Brain microvascular endothelial cell (primary cell): ENCODE data around the gene POR.

Experiments used
- DNase-seq: peaks from one replicate; pipeline ENCODE4 v3.0.0-alpha.2; 2020
- H3K27ac ChIP-seq: fragments of 250-450 bp; sonication (Bioruptor Pico); 2 replicates; pipeline ENCODE4 v1.5.1; 2020; ENCODE audit warnings: mild to moderate bottlenecking, moderate library complexity
- H3K27me3 ChIP-seq: fragments of 250-450 bp; sonication (Bioruptor Pico); replicated peaks from 2 replicates; pipeline ENCODE4 v1.5.1; 2020; ENCODE audit warnings: mild to moderate bottlenecking
- H3K36me3 ChIP-seq: fragments of 250-450 bp; sonication (Bioruptor Pico); replicated peaks from 2 replicates; pipeline ENCODE4 v1.5.1; 2020; ENCODE audit warnings: mild to moderate bottlenecking
- H3K4me3 ChIP-seq: 2 replicates; pipeline ENCODE4 v1.5.1; 2011; ENCODE audit warnings: low read depth, mild to moderate bottlenecking, control low read depth, low read length, moderate library complexity
- in situ Hi-C: cut with HindIII; loops from 2 replicates; pipeline ENCODE4 v1.10.0; 2017; ENCODE audit warnings: low sequenced_read_pairs, low pct_ligation_motif_present
- TF ChIP-seq, protein P1 (sequence below): IDR thresholded peaks from 2 replicates; pipeline ENCODE4 v1.5.1; 2011; ENCODE audit warnings: low read depth, mild to moderate bottlenecking, moderate library complexity, low read length, control low read depth, inconsistent platforms; ENCODE audit errors: missing control alignments

The POR gene

DNA sequence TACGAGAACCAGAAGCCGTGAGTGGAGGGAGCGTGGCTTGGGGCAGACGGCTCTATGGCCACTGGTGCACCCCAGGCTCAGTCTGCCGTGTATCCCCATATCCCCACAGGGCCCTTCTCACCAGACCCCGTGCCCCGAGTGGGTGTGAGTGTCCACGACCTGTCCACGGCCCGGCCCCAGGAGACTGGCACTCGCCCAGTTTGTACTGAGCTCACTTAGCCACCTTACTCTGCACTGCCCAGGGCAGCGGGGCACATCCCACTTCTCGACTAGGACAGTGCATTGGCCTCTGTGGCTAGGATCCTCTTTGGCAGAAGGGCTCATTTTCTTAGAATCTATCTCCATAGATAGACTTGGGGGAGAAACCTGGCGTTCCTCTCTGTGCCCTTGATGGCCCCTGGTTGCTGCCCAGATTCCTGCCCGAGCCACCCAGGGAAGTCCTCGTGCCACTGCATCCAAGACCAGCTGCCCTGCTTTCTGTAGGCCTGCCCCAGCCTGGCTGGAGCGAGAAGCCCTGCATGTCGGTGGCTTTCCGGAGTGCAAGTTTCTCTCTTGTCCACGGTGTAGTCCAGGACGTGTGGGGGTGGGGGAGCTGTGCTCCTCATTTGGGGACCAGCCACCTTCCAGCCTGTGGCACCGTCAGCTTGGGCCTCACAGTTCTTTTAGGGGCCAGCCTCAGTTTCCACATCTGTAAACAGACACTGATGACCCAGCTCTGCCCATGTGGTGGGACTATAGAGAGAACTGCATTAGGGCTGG is 67.5 kb downstream of the POR start:
- Histone ChIP-seq H3K27me3 (no peaks in the 10 kb centered on the region), H3K27ac (no peak overlapping the region), H3K36me3 (peaks cover 54% of the 10 kb centered on the region), H3K4me3 (no peak overlapping the region)
- TF ChIP-seq, protein P1, sequence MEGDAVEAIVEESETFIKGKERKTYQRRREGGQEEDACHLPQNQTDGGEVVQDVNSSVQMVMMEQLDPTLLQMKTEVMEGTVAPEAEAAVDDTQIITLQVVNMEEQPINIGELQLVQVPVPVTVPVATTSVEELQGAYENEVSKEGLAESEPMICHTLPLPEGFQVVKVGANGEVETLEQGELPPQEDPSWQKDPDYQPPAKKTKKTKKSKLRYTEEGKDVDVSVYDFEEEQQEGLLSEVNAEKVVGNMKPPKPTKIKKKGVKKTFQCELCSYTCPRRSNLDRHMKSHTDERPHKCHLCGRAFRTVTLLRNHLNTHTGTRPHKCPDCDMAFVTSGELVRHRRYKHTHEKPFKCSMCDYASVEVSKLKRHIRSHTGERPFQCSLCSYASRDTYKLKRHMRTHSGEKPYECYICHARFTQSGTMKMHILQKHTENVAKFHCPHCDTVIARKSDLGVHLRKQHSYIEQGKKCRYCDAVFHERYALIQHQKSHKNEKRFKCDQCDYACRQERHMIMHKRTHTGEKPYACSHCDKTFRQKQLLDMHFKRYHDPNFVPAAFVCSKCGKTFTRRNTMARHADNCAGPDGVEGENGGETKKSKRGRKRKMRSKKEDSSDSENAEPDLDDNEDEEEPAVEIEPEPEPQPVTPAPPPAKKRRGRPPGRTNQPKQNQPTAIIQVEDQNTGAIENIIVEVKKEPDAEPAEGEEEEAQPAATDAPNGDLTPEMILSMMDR: no peak
- DNase-seq: no peak
- in situ Hi-C loops: no loop called here

DNA sequence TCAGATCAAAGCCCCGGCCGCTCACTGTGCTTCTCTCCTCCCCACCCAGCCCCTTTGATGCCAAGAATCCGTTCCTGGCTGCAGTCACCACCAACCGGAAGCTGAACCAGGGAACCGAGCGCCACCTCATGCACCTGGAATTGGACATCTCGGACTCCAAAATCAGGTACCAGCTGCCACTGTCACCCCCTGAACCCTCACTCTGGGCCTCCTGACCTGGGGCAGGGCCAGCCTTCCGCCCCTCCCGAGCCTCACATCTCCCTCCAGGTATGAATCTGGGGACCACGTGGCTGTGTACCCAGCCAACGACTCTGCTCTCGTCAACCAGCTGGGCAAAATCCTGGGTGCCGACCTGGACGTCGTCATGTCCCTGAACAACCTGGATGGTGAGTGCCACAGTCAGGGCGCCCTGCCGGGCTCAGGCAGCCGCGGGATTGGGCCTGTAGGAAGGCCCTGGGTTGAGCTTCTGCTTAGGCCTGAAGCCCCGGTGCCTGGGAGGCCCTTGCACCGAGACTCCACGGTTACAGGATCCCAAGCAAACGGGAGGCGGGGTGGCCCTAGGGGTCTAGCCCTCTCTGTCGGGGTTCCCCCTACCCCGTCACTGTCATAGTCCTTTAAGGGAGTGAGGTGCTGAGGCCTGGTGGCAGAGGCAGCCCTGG is 68.6 kb downstream of the POR start:
- Histone ChIP-seq H3K27ac (no peak overlapping the region), H3K27me3 (no peaks in the 10 kb centered on the region), H3K36me3 (peaks cover 54% of the 10 kb centered on the region), H3K4me3 (no peak overlapping the region)
- DNase-seq: no peak
- TF ChIP-seq, protein P1: no peak
- in situ Hi-C loops: no loop called here

DNA sequence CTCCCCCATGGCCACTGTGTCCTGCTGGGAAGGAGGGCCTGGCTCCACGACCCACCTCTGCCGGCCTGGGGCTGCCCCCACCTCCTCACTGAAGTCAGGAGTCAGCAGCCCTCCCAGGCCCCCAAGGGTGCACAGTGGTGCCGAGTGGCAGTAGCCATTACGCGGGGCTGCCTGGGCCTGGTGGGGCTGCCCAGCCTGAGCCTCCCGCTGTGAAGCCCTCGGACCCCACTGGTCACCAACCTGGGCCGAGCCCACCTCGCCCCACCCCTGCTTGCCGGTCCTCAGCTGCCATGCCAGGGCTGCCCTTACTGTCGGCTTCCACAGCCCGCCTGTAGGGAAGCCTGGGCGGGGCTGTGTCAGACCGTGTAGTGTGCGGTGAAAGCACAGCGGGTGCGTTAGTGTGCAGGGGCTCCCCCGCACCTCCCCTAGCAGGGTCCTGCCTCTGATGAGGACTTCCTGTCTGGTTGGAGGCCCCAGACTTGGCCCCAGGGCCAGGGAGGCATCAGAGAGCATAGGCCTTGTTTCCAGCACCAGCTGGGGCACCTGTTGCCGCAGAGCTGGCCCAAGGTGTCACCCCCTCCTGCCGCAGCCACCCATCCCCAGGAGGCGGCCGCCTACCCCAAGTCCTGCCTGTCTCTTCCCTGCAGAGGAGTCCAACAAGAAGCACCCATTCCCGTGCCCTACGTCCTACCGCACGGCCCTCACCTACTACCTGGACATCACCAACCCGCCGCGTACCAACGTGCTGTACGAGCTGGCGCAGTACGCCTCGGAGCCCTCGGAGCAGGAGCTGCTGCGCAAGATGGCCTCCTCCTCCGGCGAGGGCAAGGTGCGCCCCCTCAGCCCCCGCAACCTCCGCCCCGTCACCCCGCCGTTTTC is 69.4 kb downstream of the POR start:
- no peak overlapping the region for H3K27ac ChIP-seq
- no peaks in the 10 kb centered on the region for H3K27me3 ChIP-seq
- H3K4me3 ChIP-seq: no peak overlapping the region
- H3K36me3 ChIP-seq: peaks cover 54% of the 10 kb centered on the region
- TF ChIP-seq, protein P1: no peak
- in situ Hi-C loops: no loop called here
- DNase-seq: no peak

DNA sequence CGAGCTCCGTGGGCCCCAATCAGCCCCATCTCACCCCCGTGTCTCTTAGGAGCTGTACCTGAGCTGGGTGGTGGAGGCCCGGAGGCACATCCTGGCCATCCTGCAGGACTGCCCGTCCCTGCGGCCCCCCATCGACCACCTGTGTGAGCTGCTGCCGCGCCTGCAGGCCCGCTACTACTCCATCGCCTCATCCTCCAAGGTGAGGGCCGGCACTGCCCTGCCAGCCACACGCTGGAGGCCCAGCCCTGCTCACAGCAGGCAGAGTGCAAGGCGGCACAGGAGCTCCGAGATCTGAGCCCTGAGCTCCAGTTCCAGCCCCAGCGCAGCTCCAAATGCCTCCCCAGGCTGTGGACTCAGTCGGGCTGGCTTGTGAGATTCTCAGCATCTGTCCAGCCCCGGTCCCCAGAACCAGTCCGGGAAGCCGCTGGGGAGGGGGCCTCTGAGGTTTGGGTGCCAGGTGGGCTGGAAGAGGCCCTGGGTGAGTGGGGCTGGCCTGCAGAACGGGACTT is 70.1 kb downstream of the POR start:
- TF ChIP-seq, protein P1: no peak
- no peaks in the 10 kb centered on the region for H3K27me3 ChIP-seq
- in situ Hi-C loops: no loop called here
- H3K27ac ChIP-seq: no peak overlapping the region
- no peak overlapping the region for H3K4me3 ChIP-seq
- no peak for DNase-seq
- peaks cover 54% of the 10 kb centered on the region for H3K36me3 ChIP-seq

DNA sequence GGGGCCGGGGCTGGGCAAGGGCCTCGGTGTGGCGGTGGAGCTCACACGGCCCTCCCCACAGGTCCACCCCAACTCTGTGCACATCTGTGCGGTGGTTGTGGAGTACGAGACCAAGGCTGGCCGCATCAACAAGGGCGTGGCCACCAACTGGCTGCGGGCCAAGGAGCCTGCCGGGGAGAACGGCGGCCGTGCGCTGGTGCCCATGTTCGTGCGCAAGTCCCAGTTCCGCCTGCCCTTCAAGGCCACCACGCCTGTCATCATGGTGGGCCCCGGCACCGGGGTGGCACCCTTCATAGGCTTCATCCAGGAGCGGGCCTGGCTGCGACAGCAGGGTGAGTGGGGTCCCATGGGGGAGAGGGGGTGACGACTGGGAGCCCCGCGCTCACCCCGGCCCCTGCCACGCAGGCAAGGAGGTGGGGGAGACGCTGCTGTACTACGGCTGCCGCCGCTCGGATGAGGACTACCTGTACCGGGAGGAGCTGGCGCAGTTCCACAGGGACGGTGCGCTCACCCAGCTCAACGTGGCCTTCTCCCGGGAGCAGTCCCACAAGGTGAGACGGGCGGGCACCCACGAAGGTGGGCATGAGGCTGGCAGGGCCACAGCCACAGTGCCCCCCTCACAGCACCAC is 70.7 kb downstream of the POR start:
- Histone ChIP-seq H3K36me3 (peaks cover 54% of the 10 kb centered on the region), H3K4me3 (no peak overlapping the region), H3K27ac (no peak overlapping the region), H3K27me3 (no peaks in the 10 kb centered on the region)
- in situ Hi-C loops: no loop called here
- DNase-seq: no peak
- TF ChIP-seq, protein P1: no peak
